RPMI7951 (cell line): ENCODE results near the gene NODAL. TPM values are rescaled to one million over a fixed set of nuclear protein-coding genes. Genes with fewer than 3 reads are reported as not detected.

Experiments used
- total RNA-seq: library from RNA; depleted of rRNA; stranded (reverse); fragments of >200 nt; shearing (Covaris generic); gene quantifications from 2 replicates; pipeline ENCODE4 v1.2.3, GENCODE V29; 2014; rRNA removed

Gene NODAL
- total RNA-seq, 1 experiment from 2014 or later: not detected

Other genes starting within 250 kb of the NODAL start
- 126 and 150 TPM in 2 replicates for gene PPA1, start 208.3 kb downstream of the NODAL start, total RNA-seq
- gene NPFFR1, start 157.7 kb downstream of the NODAL start, total RNA-seq: not detected in 2 replicates
- gene LRRC20, start 59.1 kb downstream of the NODAL start, total RNA-seq: 4.5 and 5.6 TPM in 2 replicates
- 24.8 and 26.1 TPM in 2 replicates for gene EIF4EBP2, start 37.5 kb downstream of the NODAL start, total RNA-seq
- 0.10 and 0.12 TPM in 2 replicates for gene PALD1, start 37.1 kb upstream of the NODAL start, total RNA-seq
- not detected in 2 replicates for gene PRF1, start 161.1 kb upstream of the NODAL start, total RNA-seq
- 10.1 and 11.0 TPM in 2 replicates for gene ADAMTS14, start 230.8 kb upstream of the NODAL start, total RNA-seq